HG02610 (cell line): ENCODE results near the gene UBR4.
A peak's percentile ranks its signal among the peaks of the same experiment; 100 is the strongest.
"Not testable (repeated sequence)": the region's sequence is repeated elsewhere in the genome, so short reads cannot be mapped to it uniquely, and the experiment has no call there.

Experiments
- ATAC-seq: cut with Tn5 transposase; IDR thresholded peaks from one replicate; pipeline ENCODE4 v1.9.1; 2021; ENCODE audit warnings: mild to moderate bottlenecking, moderate library complexity; ENCODE audit not compliant: unreplicated experiment

UBR4 gene

GRCh38 chr1:19209990-19210771 lies at the start of gene UBR4:
TSS of gene UBR4 (minus strand) at chr1:19210266. CDS start at chr1:19210248, 18 bp downstream.
- ATAC-seq: peak; percentile 78

- ATAC-seq: no peak
These were observed 48.3 kb upstream of the UBR4 start for GRCh38 chr1:19258353-19258752.

- ATAC-seq: no peak
These were observed 47.3 kb upstream of the UBR4 start for GRCh38 chr1:19257178-19257914.

GRCh38 chr1:19256301-19256700 lies 46.2 kb upstream of the UBR4 start:
- not testable (repeated sequence) for ATAC-seq

GRCh38 chr1:19255288-19255687 lies 45.2 kb upstream of the UBR4 start:
- no peak for ATAC-seq

- no peak for ATAC-seq
These were observed 44.4 kb upstream of the UBR4 start for GRCh38 chr1:19254416-19254815.

GRCh38 chr1:19251305-19252196 lies 41.5 kb upstream of the UBR4 start, which contains the start of the genes EMC1 and MRTO4:
TSS of gene EMC1 (minus strand) at chr1:19251524. CDS start at chr1:19251509, 15 bp downstream.
TSS of gene MRTO4 (plus strand) at chr1:19251805. CDS start at chr1:19251836, 31 bp downstream.
- ATAC-seq: peak; percentile 67

- no peak for ATAC-seq
These were observed 40.7 kb upstream of the UBR4 start for GRCh38 chr1:19250629-19251304.

GRCh38 chr1:19240673-19241538 lies 30.8 kb upstream of the UBR4 start:
- no peak for ATAC-seq

GRCh38 chr1:19239876-19240275 lies 29.8 kb upstream of the UBR4 start:
- ATAC-seq: no peak

- ATAC-seq: no peak
These were observed 24.2 kb upstream of the UBR4 start for GRCh38 chr1:19234224-19234623.

- ATAC-seq: no peak
These were observed 22.4 kb upstream of the UBR4 start for GRCh38 chr1:19232524-19232846.

GRCh38 chr1:19231736-19232523 lies 21.9 kb upstream of the UBR4 start:
- ATAC-seq: not testable (repeated sequence)

- ATAC-seq: no peak
These were observed 19.8 kb upstream of the UBR4 start for GRCh38 chr1:19229828-19230325.

GRCh38 chr1:19229229-19229628 lies 19.2 kb upstream of the UBR4 start:
- ATAC-seq: no peak

- no peak for ATAC-seq
These were observed 13.1 kb upstream of the UBR4 start for GRCh38 chr1:19222979-19223824.

GRCh38 chr1:19222573-19222972 lies 12.5 kb upstream of the UBR4 start:
- ATAC-seq: no peak

- no peak for ATAC-seq
These were observed 10.9 kb upstream of the UBR4 start for GRCh38 chr1:19220991-19221390.
